ENCODE results near the gene PSMD11. TPM values are rescaled to one million over a fixed set of nuclear protein-coding genes. Genes with fewer than 3 reads are reported as not detected.
A peak's percentile ranks its signal among the peaks of the same experiment; 100 is the strongest.

PSMD11 gene
- total RNA-seq, 1 donor from 2014 or later = 104 TPM

GRCh38 chr17:32489320-32490100 is 45.2 kb downstream of the PSMD11 start:
- DNase-seq (ENCODE audit: low read depth in 2 of 2) = no peak

- DNase-seq (ENCODE audit: low read depth in 2 of 2) = no peak
These were observed 45.8 kb downstream of the PSMD11 start for GRCh38 chr17:32490101-32490482.

- DNase-seq (ENCODE audit: low read depth in 2 of 2) = no peak
These were observed 47.3 kb downstream of the PSMD11 start for GRCh38 chr17:32491371-32492263.

- no peak for DNase-seq (ENCODE audit: low read depth in 2 of 2)
These were observed 47.9 kb downstream of the PSMD11 start for GRCh38 chr17:32492264-32492589.

GRCh38 chr17:32492648-32493289 is 48.5 kb downstream of the PSMD11 start:
- DNase-seq (ENCODE audit: low read depth in 2 of 2) = no peak

- no peak for DNase-seq (ENCODE audit: low read depth in 2 of 2)
These were observed 49.3 kb downstream of the PSMD11 start for GRCh38 chr17:32493571-32493970.

GRCh38 chr17:32493976-32494513 is 49.7 kb downstream of the PSMD11 start:
- DNase-seq (ENCODE audit: low read depth in 2 of 2) = no peak

- no peak for DNase-seq (ENCODE audit: low read depth in 2 of 2)
These were observed 50.5 kb downstream of the PSMD11 start for GRCh38 chr17:32494621-32495358.

- peak in 1 of 2 donors; percentile 53 for DNase-seq (ENCODE audit: low read depth in 2 of 2)
These were observed 51.3 kb downstream of the PSMD11 start for GRCh38 chr17:32495359-32496231.

GRCh38 chr17:32496395-32497073 is 52.2 kb downstream of the PSMD11 start:
- no peak for DNase-seq (ENCODE audit: low read depth in 2 of 2)

GRCh38 chr17:32497431-32498205 is 53.3 kb downstream of the PSMD11 start:
- DNase-seq (ENCODE audit: low read depth in 2 of 2) = peak in 1 of 2 donors; percentile 24

- DNase-seq (ENCODE audit: low read depth in 2 of 2) = no peak
These were observed 54.1 kb downstream of the PSMD11 start for GRCh38 chr17:32498391-32498790.

GRCh38 chr17:32502013-32502412 is 57.7 kb downstream of the PSMD11 start:
- DNase-seq (ENCODE audit: low read depth in 2 of 2) = no peak

GRCh38 chr17:32502710-32503109 is 58.4 kb downstream of the PSMD11 start:
- no peak for DNase-seq (ENCODE audit: low read depth in 2 of 2)

- DNase-seq (ENCODE audit: low read depth in 2 of 2) = peak in 1 of 2 donors; percentile 39
These were observed 59.2 kb downstream of the PSMD11 start for GRCh38 chr17:32503251-32504165.

- DNase-seq (ENCODE audit: low read depth in 2 of 2) = no peak
These were observed 60.1 kb downstream of the PSMD11 start for GRCh38 chr17:32504166-32504990.

- no peak for DNase-seq (ENCODE audit: low read depth in 2 of 2)
These were observed 64.6 kb downstream of the PSMD11 start for GRCh38 chr17:32508926-32509325.

All from dermis microvascular lymphatic vessel endothelial cell (primary cell).